ENCODE data around the gene CHD5. TPM values are rescaled to one million over a fixed set of nuclear protein-coding genes. Genes with fewer than 3 reads are reported as not detected.

CHD5 gene
- total RNA-seq, 4 donors from 2014 or later = 0.05 TPM; not detected in 3

DNA sequence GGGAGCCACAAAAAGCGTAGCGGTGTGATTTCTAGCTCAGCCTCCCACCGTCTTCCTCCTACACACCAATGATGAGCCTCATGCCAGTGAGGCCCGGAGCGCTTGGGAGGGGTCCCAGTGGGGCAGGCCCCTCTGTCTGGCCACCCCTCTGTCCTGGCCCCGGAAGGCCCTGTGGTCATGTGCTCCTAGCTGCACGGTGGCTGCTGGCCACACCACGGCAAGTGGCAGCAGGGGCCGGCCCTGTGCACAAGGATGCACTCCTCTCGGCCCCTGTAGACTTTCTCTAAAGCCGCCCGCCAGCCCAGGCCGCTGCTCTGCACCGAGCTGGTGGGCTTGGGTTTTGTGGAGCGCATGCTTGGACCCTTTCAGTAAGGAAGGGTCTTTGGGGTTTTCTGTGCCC is 80.8 kb downstream of the CHD5 start:
- H3K27me3 ChIP-seq = peaks cover 7 to 21% (median 11%) of the 10 kb centered on the region in 3 donors
- no peak overlapping the region for H3K27ac ChIP-seq
- no peak for TF ChIP-seq POLR2A (IDR thresholded peaks at IDR 0.05)
- TF ChIP-seq, protein P1, sequence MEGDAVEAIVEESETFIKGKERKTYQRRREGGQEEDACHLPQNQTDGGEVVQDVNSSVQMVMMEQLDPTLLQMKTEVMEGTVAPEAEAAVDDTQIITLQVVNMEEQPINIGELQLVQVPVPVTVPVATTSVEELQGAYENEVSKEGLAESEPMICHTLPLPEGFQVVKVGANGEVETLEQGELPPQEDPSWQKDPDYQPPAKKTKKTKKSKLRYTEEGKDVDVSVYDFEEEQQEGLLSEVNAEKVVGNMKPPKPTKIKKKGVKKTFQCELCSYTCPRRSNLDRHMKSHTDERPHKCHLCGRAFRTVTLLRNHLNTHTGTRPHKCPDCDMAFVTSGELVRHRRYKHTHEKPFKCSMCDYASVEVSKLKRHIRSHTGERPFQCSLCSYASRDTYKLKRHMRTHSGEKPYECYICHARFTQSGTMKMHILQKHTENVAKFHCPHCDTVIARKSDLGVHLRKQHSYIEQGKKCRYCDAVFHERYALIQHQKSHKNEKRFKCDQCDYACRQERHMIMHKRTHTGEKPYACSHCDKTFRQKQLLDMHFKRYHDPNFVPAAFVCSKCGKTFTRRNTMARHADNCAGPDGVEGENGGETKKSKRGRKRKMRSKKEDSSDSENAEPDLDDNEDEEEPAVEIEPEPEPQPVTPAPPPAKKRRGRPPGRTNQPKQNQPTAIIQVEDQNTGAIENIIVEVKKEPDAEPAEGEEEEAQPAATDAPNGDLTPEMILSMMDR (IDR thresholded peaks at IDR 0.05 in 4 of 5, conservative IDR thresholded peaks at IDR 0.05 in 1 of 5) = no peak
- intact Hi-C loops (cut with DNase I; ENCODE audit: low total_unique reads) = no loop called here
- ATAC-seq = no peak
- no peaks in the 10 kb centered on the region for H3K36me3 ChIP-seq
- in situ Hi-C loops (cut with MboI; ENCODE audit: low sequenced_read_pairs in 4 of 4) = no loop called here
- no peak for DNase-seq
- no peaks in the 10 kb centered on the region for H3K9me3 ChIP-seq
- H3K4me1 ChIP-seq = no peaks in the 10 kb centered on the region
- no peak overlapping the region for H3K4me3 ChIP-seq

DNA sequence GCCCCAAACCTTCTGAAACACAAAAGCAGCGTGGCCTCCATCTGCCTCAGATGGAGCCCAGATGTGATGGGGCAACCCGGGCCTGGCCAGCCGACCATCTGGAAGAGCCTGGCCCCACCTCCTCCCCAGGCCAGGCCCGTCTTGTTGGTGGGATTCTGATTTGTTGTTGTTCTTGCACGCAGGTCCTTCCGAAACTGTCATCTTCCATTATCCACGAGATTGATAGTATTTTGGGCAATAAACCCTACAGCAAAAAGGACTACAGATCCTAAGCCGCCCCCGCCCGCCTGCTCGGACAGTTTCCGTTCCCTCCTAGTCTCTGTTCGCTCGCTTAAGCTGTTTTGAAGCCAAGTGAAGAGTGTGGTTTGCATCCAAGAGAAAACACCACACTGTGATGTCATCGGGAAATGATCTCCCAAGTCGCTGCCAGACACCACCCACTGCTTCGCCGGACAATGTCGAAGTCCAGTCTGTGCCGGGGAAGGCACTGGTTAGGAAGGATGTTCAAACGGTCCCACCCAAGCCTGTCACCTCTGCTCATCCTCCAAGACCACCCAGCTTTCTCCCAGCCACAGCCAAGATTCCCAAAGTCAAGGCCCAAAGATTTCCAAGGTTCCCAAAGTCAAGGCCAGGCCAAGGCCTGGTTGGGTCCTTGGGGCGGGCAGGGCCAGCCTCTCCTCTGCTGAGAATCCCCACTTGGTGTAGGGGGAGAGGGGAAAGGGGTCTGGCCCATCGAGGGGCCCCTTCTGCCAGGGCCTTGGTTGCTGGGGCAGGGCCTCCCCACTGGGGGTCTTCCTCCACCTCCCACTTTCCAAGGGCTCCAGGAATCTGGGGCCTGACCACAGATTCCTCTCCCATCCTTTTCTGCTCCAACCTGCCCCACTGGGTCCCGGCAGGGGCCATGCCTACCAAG is 81.6 kb downstream of the CHD5 start:
- intact Hi-C loops (cut with DNase I; ENCODE audit: low total_unique reads) (no loop called here), in situ Hi-C loops (cut with MboI; ENCODE audit: low sequenced_read_pairs in 4 of 4) (no loop called here)
- ATAC-seq = peak in 1 of 2 donors; percentile 36
- Histone ChIP-seq H3K27ac (no peak overlapping the region), H3K4me3 (no peak overlapping the region), H3K4me1 (no peaks in the 10 kb centered on the region), H3K9me3 (no peaks in the 10 kb centered on the region), H3K36me3 (no peaks in the 10 kb centered on the region), H3K27me3 (peaks cover 2 to 14% (median 7%) of the 10 kb centered on the region in 3 donors)
- DNase-seq = no peak
- TF ChIP-seq, protein P1 (IDR thresholded peaks at IDR 0.05 in 4 of 5, conservative IDR thresholded peaks at IDR 0.05 in 1 of 5) = no peak
- TF ChIP-seq POLR2A (IDR thresholded peaks at IDR 0.05) = no peak

DNA sequence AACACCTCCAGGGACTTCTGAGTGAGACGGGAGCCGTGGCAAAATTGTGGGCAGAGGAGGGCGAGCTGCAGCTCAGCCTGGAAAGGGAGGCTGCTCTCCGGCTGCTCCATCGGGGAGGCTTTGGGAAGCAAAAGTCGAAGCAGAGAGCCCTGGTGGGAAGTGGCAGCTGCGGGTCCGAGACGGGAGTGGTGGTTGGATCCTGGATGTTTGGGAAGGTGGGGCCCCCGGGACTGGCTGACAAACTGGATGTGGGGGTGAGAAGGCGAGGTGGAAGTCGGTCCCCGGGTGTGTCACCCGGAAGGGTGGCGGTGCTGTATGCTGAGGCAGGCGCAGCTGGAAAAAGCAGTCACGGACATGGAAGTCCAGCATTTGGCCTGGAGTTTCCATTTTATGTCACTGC is 82.3 kb downstream of the CHD5 start:
- intact Hi-C loops (cut with DNase I; ENCODE audit: low total_unique reads) (no loop called here), in situ Hi-C loops (cut with MboI; ENCODE audit: low sequenced_read_pairs in 4 of 4) (no loop called here)
- peaks cover 0 to 7% (median 7%) of the 10 kb centered on the region in 3 donors for H3K27me3 ChIP-seq
- ATAC-seq = no peak
- H3K27ac ChIP-seq = no peak overlapping the region
- no peak for TF ChIP-seq POLR2A (IDR thresholded peaks at IDR 0.05)
- TF ChIP-seq, protein P1 (IDR thresholded peaks at IDR 0.05 in 4 of 5, conservative IDR thresholded peaks at IDR 0.05 in 1 of 5) = no peak
- no peaks in the 10 kb centered on the region for H3K4me1 ChIP-seq
- no peaks in the 10 kb centered on the region for H3K36me3 ChIP-seq
- no peak for DNase-seq
- H3K9me3 ChIP-seq = no peaks in the 10 kb centered on the region
- H3K4me3 ChIP-seq = no peak overlapping the region

DNA sequence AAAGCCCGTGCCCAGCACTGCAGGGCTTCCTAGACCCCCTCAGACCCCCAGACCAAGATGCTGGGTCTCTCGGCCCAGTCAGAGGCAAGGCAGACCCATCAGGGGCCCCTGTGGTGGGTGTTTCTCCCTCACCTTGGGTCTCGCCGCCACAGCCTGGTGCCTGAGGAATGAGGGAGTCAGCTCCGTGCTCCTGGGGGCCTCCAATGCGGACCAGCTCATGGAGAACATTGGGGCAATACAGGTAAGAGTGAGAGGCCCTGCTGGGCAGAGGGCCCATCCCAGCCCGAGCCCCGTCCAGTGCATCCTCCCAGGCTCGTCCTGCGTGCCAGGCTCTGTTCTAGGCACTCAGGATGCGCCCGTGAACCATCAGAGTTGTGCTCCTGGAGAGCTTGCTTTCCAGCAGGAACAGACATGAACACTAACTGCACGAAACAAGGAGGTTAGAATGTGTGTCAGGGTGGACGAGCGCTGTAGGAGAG is 83.0 kb downstream of the CHD5 start:
- in situ Hi-C loops (cut with MboI; ENCODE audit: low sequenced_read_pairs in 4 of 4) = no loop called here
- Histone ChIP-seq H3K27me3 (peaks cover 0 to 7% (median 0%) of the 10 kb centered on the region in 3 donors), H3K4me3 (no peak overlapping the region), H3K9me3 (no peaks in the 10 kb centered on the region), H3K27ac (no peak overlapping the region), H3K36me3 (no peaks in the 10 kb centered on the region), H3K4me1 (no peaks in the 10 kb centered on the region)
- intact Hi-C loops (cut with DNase I; ENCODE audit: low total_unique reads) = no loop called here
- DNase-seq (no peak), ATAC-seq (no peak)
- TF ChIP-seq POLR2A (IDR thresholded peaks at IDR 0.05) = no peak
- TF ChIP-seq, protein P1 (IDR thresholded peaks at IDR 0.05 in 4 of 5, conservative IDR thresholded peaks at IDR 0.05 in 1 of 5) = no peak

All from gastrocnemius medialis (tissue), 4 donors.